ENCODE measurements around the gene SYNE1. TPM values are rescaled to one million over a fixed set of nuclear protein-coding genes. Genes with fewer than 3 reads are reported as not detected.

Gene SYNE1
- total and polyA plus RNA-seq, 10 of the 15 experiments (the other 5 are each of a cell fraction or from before 2014, with no cell fraction given), result 2.3 to 28.7 (median 14.1) TPM

GRCh38 chr6:152402791-152403190 lies 234.4 kb downstream of the SYNE1 start:
- no peaks in the 10 kb centered on the region for H3K36me3 ChIP-seq (ENCODE audit: control insufficient read depth in 2 of 2, insufficient read depth in 2 of 2, low read length in 1 of 2)
- no peaks in the 10 kb centered on the region for H3K27me3 ChIP-seq (replicated peaks in 1 of 2; ENCODE audit: control insufficient read depth in 2 of 2, insufficient read depth in 2 of 2, low read length in 1 of 2)
- ATAC-seq, result no peak
- no peak overlapping the region for H3K4me3 ChIP-seq
- H4K20me1 ChIP-seq (ENCODE audit: control insufficient read depth, insufficient read depth), result no peaks in the 10 kb centered on the region
- FAIRE-seq, result no peak
- H3K4me1 ChIP-seq (ENCODE audit: control insufficient read depth, insufficient read depth, low read length), result no peaks in the 10 kb centered on the region
- H3K9me3 ChIP-seq (replicated peaks; ENCODE audit: control insufficient read depth, insufficient read depth, low read length), result no peaks in the 10 kb centered on the region
- ChIA-PET SMC1A (ENCODE audit: uncharacterized antibody, unreplicated experiment) (interaction anchor here (0.6 kb wide), 1 partner anchor 184 kb away, joined by 3 read pairs; no protein-coding TSS in a partner anchor), RAD21 (ENCODE audit: unreplicated experiment) (no interaction called here), POLR2A (no interaction called here), CTCF (no interaction called here)
- no peak for DNase-seq (ENCODE audit: low read depth, low spot score)
- BruUV-seq (replicated peaks), result no TSS peak
- H3K9ac ChIP-seq (ENCODE audit: control insufficient read depth, insufficient read depth, low read length), result no peak overlapping the region
- intact Hi-C loops (cut with micrococcal nuclease; ENCODE audit: unreplicated experiment) (no loop called here), in situ Hi-C loops (cut with MboI) (no loop called here)
- H2AFZ ChIP-seq (ENCODE audit: control insufficient read depth, low read depth, low read length), result no peak overlapping the region
- no peak overlapping the region for H3K4me2 ChIP-seq (ENCODE audit: control insufficient read depth, insufficient read depth)
- no peaks in the 10 kb centered on the region for H3K79me2 ChIP-seq (ENCODE audit: control insufficient read depth, insufficient read depth, low read length)
- 12% methylated on average over 2 of the region's 2 CpGs for WGBS (ENCODE audit: insufficient coverage, insufficient replicate concordance, low lambda C conversion rate, missing lambda C conversion rate)
- no peak overlapping the region for H3K27ac ChIP-seq (ENCODE audit: control insufficient read depth, insufficient read depth)
- TF ChIP-seq USF1 (IDR thresholded peaks at IDR 0.05; ENCODE audit: borderline replicate concordance, extremely low read length, insufficient read depth, low read depth, low read length) (no peak), EP300 (IDR thresholded peaks at IDR 0.05; ENCODE audit: borderline replicate concordance in 1 of 2, control insufficient read depth in 1 of 2, low read depth in 2 of 2, low read length in 2 of 2) (no peak), ZNF687 (IDR thresholded peaks at IDR 0.05) (no peak), SKIL (IDR thresholded peaks at IDR 0.05; ENCODE audit: low read depth, poor library complexity, severe bottlenecking) (no peak), DPF2 (IDR thresholded peaks at IDR 0.05) (no peak), ZBTB33 (IDR thresholded peaks at IDR 0.05) (no peak), RCOR1 (conservative IDR thresholded peaks at IDR 0.05; ENCODE audit: low read depth, low read length) (no peak), CBX3 (IDR thresholded peaks at IDR 0.05; ENCODE audit: borderline replicate concordance, low read depth) (no peak), IKZF1 (conservative IDR thresholded peaks at IDR 0.05) (no peak), SIN3A (IDR thresholded peaks at IDR 0.05; ENCODE audit: low read depth, low read length) (no peak), ZNF217 (IDR thresholded peaks at IDR 0.05) (no peak)
